GM21447 (cell line): ENCODE measurements around the gene HTR5A.

Experiments used
- ATAC-seq: cut with Tn5 transposase; IDR thresholded peaks from one replicate; pipeline ENCODE4 v1.9.1; 2021; ENCODE audit not compliant: unreplicated experiment

Gene HTR5A

GRCh38 chr7:155084969-155085368, 14.8 kb downstream of the HTR5A start:
- no peak for ATAC-seq

- ATAC-seq: peak; percentile 57
Measured at GRCh38 chr7:155090684-155091083, 20.6 kb downstream of the HTR5A start.

GRCh38 chr7:155093596-155093995, 23.5 kb downstream of the HTR5A start:
- ATAC-seq: no peak

DNA sequence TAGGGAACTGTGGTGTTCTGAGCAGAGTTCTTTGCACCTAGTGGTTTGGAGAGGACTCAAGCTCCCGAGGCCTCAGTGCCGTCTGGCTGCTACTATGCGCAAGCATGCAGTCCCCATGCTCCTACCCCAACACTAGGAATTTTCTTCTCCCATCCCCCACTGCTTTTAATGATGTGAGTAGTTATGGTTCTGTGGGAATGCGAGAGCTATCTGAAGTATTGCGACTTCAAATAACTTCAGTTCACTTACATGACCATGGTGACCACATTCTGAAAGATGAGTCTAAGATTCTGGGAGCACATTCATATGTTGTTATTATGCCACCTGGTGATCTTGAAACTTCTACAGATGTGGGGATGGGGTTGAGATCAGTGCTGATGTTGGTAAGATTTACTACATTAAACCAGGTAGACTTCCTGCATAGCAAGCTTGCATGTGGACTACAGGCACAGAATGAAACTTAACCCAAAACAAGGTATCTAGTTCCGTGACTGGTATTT, 24.6 kb downstream of the HTR5A start:
- ATAC-seq: no peak

GRCh38 chr7:155097338-155097737, 27.2 kb downstream of the HTR5A start:
- ATAC-seq: no peak

GRCh38 chr7:155103839-155104238, 33.7 kb downstream of the HTR5A start:
- ATAC-seq: no peak

DNA sequence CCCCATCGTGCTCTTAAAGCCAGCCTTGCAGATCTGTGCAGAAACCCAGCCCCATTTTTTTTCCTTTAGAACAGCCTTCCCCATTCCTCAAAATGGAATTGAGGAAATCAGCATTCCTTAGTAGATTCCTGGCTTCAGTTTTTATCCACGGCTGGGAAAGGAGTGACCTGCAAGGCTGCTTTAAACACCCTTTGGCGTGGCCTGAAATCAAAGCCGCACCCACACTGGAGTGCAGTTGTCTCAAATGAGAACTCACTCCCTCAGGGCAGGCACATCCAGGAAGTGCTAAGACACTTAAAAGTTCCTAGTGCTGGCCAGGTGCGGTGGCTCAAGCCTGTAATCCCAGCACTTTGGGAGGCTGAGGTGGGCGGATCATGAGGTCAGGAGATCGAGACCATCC, 34.8 kb downstream of the HTR5A start:
- ATAC-seq: no peak

- ATAC-seq: no peak
Measured at GRCh38 chr7:155106356-155106755, 36.2 kb downstream of the HTR5A start.

GRCh38 chr7:155107126-155107525, 37.0 kb downstream of the HTR5A start:
- no peak for ATAC-seq

DNA sequence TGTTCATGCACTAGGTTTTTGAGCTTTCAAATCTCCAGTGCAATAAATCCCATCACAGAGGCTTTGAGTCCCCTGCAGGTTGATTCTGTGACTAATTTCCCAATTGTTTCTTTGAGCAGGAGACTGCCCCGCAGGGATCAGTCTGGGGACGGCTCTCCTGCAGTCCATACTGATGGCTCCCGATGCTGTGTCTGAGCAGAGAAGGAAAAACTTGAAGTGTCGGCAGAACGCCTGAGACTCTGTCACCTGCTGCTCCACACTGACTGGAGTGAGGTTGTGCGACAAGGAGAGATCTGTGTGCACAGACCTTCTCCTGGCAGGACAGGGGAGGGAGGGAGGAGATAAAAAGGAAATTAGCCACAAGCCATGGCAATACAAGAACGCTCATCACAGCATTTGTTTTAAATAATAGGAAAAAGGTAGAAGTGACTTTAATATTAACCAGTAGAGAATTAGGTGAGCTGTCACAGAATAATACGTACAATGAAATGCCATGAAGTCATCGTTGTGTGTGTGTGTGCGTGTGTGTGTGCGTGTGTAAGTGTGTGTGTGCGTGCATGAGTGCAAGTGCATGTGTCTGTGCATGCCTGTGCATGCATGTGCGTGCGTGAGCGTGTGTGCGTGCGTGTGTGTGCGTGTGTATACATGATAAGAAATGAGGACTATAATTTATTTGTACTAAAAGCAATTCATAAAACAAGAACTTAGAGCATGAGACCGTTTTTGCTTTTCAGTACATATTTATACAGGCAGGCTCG, 38.2 kb downstream of the HTR5A start:
- ATAC-seq: no peak

- no peak for ATAC-seq
Measured at GRCh38 chr7:155109121-155109520, 39.0 kb downstream of the HTR5A start.

GRCh38 chr7:155115288-155115687, 45.2 kb downstream of the HTR5A start:
- no peak for ATAC-seq

DNA sequence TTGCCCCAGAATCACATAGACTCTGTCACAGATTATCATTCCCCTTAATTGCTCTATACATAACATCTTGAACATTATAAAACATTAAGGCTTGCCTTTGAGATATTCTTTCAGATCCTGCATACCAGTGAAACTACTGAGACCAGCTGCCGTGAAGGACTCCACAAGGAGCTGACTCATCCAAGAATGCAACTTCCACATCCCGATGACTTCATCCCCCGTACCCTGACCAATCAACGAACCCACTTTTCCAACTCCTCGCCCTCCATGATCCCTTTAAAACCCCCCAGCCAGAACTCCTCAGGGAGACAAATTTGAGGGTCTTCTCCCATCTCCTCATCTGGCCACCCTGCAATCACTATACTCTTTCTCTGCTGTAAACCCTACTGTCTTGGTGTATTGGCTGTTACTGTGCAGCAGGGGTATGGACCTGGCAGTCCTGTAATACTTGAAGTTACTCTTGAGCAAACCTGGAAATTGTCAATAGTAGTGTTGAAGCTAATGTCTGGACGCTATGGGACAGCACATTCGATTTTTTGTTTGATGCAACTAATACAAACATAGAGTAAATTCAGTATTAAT, 49.8 kb downstream of the HTR5A start:
- no peak for ATAC-seq

GRCh38 chr7:155120460-155120859, 50.3 kb downstream of the HTR5A start:
- ATAC-seq: no peak

GRCh38 chr7:155122831-155123230, 52.7 kb downstream of the HTR5A start:
- ATAC-seq: no peak

- no peak for ATAC-seq
Measured at GRCh38 chr7:155123413-155123812, 53.3 kb downstream of the HTR5A start.

- no peak for ATAC-seq
Measured at GRCh38 chr7:155124706-155125105, 54.6 kb downstream of the HTR5A start.

DNA sequence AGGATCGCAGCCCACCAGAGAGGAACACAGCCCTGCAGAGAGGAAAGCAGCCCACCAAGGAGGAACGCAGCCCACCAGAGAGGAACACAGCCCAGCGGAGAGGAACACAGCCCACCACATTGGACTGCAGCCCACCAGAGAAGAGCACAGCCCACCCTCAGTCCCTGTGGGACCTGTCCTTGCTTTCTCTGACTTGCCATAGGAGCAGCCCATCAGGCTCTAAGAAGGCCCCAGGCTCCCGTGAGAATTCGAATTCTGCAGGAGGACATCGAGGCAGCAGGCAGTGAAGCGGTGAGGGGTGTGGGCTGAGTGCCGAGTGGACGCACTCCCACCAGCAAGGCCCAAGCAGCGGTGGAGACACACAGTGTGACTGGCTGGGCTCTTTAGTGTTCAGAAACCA, 59.1 kb downstream of the HTR5A start:
- no peak for ATAC-seq

GRCh38 chr7:155129789-155130188, 59.7 kb downstream of the HTR5A start:
- no peak for ATAC-seq

- ATAC-seq: no peak
Measured at GRCh38 chr7:155130493-155130892, 60.4 kb downstream of the HTR5A start.

GRCh38 chr7:155131090-155131489, 61.0 kb downstream of the HTR5A start:
- ATAC-seq: no peak

DNA sequence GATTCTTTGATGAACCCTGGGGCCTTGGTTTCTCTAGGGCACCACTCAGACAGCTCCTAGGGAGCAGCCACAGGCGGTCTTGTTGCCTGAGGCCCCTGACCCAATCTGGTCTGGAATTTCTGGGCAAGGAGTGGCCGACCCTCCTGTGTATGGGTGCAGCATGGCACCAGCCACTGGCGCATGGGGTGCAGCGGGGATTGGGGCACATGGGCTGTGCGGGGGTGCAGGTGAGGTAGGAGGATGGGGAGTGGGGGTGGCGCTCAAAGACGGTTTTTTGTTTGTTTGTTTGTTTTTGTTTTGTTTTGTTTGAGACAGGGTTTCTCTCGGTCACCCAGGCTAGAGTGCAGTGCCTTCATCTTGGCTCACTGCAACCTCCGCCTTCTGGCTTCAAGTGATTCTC, 62.3 kb downstream of the HTR5A start:
- no peak for ATAC-seq
